Measurements from ENCODE around the gene GRPEL1. TPM values are rescaled to one million over a fixed set of nuclear protein-coding genes. Genes with fewer than 3 reads are reported as not detected.

Gene GRPEL1
- total and polyA plus RNA-seq, 2 experiments from 2014 or later, result 28.3 to 56.5 TPM

DNA sequence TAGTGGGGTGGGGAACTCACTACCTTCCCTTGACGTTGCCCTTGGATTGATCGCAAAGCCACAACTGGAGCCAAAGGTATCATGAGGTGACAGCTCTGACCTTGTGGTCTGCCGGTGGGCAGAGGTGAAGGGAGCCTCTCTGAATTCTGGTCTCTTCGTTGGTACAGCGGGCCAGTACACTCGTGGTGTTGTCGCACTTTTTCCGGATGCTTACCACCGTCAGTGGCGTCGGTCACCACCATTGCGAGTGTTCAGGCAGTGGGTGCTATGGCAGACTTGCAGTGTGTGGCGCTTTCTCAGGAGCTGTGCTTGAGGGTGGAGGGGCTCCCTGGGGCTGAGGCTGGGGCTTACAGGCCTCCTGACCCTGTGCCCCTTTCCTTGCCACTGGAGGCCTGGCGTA, 5.2 kb upstream of the GRPEL1 start:
- Histone ChIP-seq H3K79me2 (peaks cover 6% of the 10 kb centered on the region), H3K27me3 (no peaks in the 10 kb centered on the region), H2AFZ (no peak overlapping the region), H3K4me2 (no peak overlapping the region), H3K4me1 (ENCODE audit: insufficient read depth) (peaks cover 5% of the 10 kb centered on the region), H3K36me3 (replicated peaks; ENCODE audit: insufficient read depth, low read depth) (no peaks in the 10 kb centered on the region), H3K9me3 (ENCODE audit: low read depth) (no peaks in the 10 kb centered on the region), H3K27ac (no peak overlapping the region), H4K20me1 (ENCODE audit: insufficient read depth, poor library complexity, severe bottlenecking) (no peaks in the 10 kb centered on the region), H3K4me3 (no peak overlapping the region), H3K9me2 (replicated peaks; ENCODE audit: insufficient read depth) (no peaks in the 10 kb centered on the region)
- TF ChIP-seq EZH2 (IDR thresholded peaks at IDR 0.05; ENCODE audit: borderline replicate concordance), result no peak
- no peak for TF ChIP-seq EZH2phosphoT487 (IDR thresholded peaks at IDR 0.05; ENCODE audit: low read depth, severe bottlenecking, unreplicated experiment)
- TF ChIP-seq, protein P1, sequence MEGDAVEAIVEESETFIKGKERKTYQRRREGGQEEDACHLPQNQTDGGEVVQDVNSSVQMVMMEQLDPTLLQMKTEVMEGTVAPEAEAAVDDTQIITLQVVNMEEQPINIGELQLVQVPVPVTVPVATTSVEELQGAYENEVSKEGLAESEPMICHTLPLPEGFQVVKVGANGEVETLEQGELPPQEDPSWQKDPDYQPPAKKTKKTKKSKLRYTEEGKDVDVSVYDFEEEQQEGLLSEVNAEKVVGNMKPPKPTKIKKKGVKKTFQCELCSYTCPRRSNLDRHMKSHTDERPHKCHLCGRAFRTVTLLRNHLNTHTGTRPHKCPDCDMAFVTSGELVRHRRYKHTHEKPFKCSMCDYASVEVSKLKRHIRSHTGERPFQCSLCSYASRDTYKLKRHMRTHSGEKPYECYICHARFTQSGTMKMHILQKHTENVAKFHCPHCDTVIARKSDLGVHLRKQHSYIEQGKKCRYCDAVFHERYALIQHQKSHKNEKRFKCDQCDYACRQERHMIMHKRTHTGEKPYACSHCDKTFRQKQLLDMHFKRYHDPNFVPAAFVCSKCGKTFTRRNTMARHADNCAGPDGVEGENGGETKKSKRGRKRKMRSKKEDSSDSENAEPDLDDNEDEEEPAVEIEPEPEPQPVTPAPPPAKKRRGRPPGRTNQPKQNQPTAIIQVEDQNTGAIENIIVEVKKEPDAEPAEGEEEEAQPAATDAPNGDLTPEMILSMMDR (IDR thresholded peaks at IDR 0.05; ENCODE audit: poor library complexity), result no peak
- WGBS (ENCODE audit: low lambda C conversion rate, missing lambda C conversion rate), result 93% methylated on average over 14 of the region's 14 CpGs
- no peak for DNase-seq (ENCODE audit: low spot score)

DNA sequence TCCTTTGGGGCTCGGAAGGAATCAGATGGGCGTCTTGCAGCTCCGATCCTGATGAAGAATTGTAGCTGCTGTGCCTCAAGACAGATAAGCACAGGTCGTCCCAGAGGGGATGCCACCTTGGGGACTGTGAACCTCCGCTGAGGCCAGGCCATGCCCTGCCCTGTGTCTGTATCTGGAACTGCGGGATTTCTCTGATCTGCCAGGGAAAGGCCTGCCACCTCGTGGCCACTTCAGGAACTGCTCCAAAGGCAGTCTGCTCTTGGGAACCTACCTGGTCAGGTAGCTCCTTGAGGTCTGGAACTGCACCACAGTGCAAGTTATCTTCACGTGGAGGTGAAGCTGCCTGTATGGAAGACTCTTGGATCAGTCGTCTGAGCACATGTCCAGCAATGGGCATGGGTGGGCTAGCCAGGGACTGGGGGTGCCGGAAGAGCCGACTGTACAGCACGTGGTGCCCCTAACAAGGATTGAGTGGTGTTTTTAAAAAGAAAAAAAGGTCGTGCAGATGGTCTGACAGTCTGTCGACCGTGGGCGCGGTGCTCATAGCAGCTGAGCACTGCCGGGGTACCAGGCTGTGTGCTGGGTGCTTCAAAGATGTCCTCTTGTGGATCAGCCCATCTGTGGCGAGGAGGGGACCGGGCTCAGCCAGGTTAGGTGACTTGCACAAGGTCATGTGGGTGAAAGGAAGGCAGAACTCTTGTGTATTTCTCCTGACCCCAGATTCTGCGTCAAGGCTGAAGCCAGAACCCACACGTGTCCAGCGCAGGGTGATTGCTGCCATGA, 3.1 kb upstream of the GRPEL1 start:
- 51% methylated on average over 23 of the region's 23 CpGs for WGBS (ENCODE audit: low lambda C conversion rate, missing lambda C conversion rate)
- Histone ChIP-seq H3K9me2 (replicated peaks; ENCODE audit: insufficient read depth) (no peaks in the 10 kb centered on the region), H3K4me3 (no peak overlapping the region), H4K20me1 (ENCODE audit: insufficient read depth, poor library complexity, severe bottlenecking) (peaks cover 13% of the 10 kb centered on the region), H3K79me2 (peaks cover 23% of the 10 kb centered on the region), H3K27me3 (no peaks in the 10 kb centered on the region), H3K4me2 (no peak overlapping the region), H3K27ac (no peak overlapping the region), H2AFZ (no peak overlapping the region), H3K4me1 (ENCODE audit: insufficient read depth) (peaks cover 17% of the 10 kb centered on the region), H3K36me3 (replicated peaks; ENCODE audit: insufficient read depth, low read depth) (no peaks in the 10 kb centered on the region), H3K9me3 (ENCODE audit: low read depth) (no peaks in the 10 kb centered on the region)
- peak; percentile 89 for DNase-seq (ENCODE audit: low spot score)
- TF ChIP-seq EZH2phosphoT487 (IDR thresholded peaks at IDR 0.05; ENCODE audit: low read depth, severe bottlenecking, unreplicated experiment) (no peak), EZH2 (IDR thresholded peaks at IDR 0.05; ENCODE audit: borderline replicate concordance) (no peak)
- TF ChIP-seq, protein P1 (IDR thresholded peaks at IDR 0.05; ENCODE audit: poor library complexity), result peak; percentile 93

DNA sequence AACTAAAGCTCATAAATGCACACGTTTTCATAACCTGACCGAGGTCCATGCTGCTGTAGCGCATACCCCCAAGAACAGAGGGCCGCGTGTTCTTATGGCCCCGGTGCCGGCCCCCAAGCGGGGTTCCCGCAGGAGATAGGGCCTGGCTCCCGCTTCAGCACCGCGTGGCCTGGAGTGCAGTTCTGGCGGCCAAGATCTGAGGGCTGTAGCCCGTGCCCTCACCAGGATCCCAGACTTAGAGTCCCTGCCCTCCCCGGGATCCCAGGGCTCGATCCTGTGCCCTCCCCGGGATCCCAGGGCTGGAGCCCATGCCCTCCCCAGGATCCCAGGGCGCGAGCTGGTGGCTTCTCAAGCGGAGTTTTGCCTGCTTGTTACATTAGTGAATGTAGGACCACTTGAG, 1.0 kb upstream of the GRPEL1 start:
- 16% methylated on average over 19 of the region's 20 CpGs for WGBS (ENCODE audit: low lambda C conversion rate, missing lambda C conversion rate)
- peaks cover 43% of the 10 kb centered on the region for H3K79me2 ChIP-seq
- peak overlapping the region; percentile 82 for H3K4me2 ChIP-seq
- H3K9me2 ChIP-seq (replicated peaks; ENCODE audit: insufficient read depth), result no peaks in the 10 kb centered on the region
- peak overlapping the region; percentile 79 for H3K27ac ChIP-seq
- H4K20me1 ChIP-seq (ENCODE audit: insufficient read depth, poor library complexity, severe bottlenecking), result peaks cover 31% of the 10 kb centered on the region
- no peaks in the 10 kb centered on the region for H3K9me3 ChIP-seq (ENCODE audit: low read depth)
- TF ChIP-seq, protein P1 (IDR thresholded peaks at IDR 0.05; ENCODE audit: poor library complexity), result no peak
- TF ChIP-seq EZH2phosphoT487 (IDR thresholded peaks at IDR 0.05; ENCODE audit: low read depth, severe bottlenecking, unreplicated experiment), result no peak
- TF ChIP-seq EZH2 (IDR thresholded peaks at IDR 0.05; ENCODE audit: borderline replicate concordance), result no peak
- H2AFZ ChIP-seq, result peak overlapping the region; percentile 39
- H3K4me1 ChIP-seq (ENCODE audit: insufficient read depth), result peaks cover 17% of the 10 kb centered on the region
- H3K27me3 ChIP-seq, result no peaks in the 10 kb centered on the region
- H3K4me3 ChIP-seq, result peak overlapping the region; percentile 41
- H3K36me3 ChIP-seq (replicated peaks; ENCODE audit: insufficient read depth, low read depth), result no peaks in the 10 kb centered on the region
- DNase-seq (ENCODE audit: low spot score), result peak; percentile 50

All from hepatocyte (in vitro differentiated cells).